ENCODE measurements around the gene ARID3C. TPM values are rescaled to one million over a fixed set of nuclear protein-coding genes. Genes with fewer than 3 reads are reported as not detected.

Gene ARID3C
- total and polyA plus RNA-seq, 8 donors = not detected

DNA sequence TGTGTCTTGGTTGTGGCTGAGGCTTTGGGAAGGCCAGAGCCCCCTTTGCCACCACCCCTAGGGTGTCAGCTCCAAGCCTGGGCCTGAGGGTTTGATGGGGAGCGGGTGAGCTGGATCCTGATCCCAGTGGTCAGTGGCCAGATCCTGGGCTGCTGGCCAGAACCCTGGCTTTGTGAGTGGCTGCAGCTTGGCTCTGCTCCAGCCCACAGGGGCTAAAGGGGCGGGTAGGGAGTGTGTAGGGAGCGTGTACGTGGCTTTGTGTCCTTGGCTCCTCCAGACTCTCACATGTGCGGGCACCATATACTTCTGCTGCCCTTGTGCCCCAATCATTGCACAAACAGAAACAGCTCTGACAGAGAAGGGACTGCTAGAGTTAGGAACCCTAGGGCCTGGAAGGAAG lies 21.9 kb upstream of the ARID3C start:
- peak in 1 of 2 donors; percentile 51 for DNase-seq
- WGBS, 5 donors = 30 to 56% (median 45%) methylated on average over 5 of the region's 5 CpGs

DNA sequence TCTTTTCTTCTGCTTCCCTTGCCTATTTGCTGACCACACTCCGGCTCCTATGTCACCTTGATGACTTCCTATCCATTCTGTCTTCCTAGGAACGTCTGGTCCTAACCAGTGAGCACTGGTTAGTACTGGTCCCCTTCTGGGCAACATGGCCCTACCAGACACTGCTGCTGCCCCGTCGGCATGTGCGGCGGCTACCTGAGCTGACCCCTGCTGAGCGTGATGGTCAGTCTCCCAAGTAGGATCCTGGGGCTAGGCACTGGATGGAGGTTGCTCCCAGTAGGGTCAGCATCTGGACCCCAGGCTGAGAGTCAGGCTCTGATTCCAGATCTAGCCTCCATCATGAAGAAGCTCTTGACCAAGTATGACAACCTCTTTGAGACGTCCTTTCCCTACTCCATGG lies 19.8 kb upstream of the ARID3C start:
- no peak for TF ChIP-seq POLR2AphosphoS5 (IDR thresholded peaks at IDR 0.05)
- TF ChIP-seq, protein P1, sequence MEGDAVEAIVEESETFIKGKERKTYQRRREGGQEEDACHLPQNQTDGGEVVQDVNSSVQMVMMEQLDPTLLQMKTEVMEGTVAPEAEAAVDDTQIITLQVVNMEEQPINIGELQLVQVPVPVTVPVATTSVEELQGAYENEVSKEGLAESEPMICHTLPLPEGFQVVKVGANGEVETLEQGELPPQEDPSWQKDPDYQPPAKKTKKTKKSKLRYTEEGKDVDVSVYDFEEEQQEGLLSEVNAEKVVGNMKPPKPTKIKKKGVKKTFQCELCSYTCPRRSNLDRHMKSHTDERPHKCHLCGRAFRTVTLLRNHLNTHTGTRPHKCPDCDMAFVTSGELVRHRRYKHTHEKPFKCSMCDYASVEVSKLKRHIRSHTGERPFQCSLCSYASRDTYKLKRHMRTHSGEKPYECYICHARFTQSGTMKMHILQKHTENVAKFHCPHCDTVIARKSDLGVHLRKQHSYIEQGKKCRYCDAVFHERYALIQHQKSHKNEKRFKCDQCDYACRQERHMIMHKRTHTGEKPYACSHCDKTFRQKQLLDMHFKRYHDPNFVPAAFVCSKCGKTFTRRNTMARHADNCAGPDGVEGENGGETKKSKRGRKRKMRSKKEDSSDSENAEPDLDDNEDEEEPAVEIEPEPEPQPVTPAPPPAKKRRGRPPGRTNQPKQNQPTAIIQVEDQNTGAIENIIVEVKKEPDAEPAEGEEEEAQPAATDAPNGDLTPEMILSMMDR (IDR thresholded peaks at IDR 0.05) = no peak
- intact Hi-C loops (cut with DNase I; ENCODE audit: low total_unique reads) = no loop called here
- no peaks in the 10 kb centered on the region for H3K27me3 ChIP-seq
- WGBS, 5 donors = 95 to 98% (median 96%) methylated on average over 8 of the region's 8 CpGs
- peaks cover 14 to 25% (median 22%) of the 10 kb centered on the region in 4 donors for H3K36me3 ChIP-seq
- H3K4me3 ChIP-seq = peak overlapping the region in 1 of 4 donors; percentile 77
- no peaks in the 10 kb centered on the region for H3K9me3 ChIP-seq
- peak overlapping the region in 1 of 5 donors; percentile 87 for H3K27ac ChIP-seq
- no peak for DNase-seq
- peaks cover 48 to 64% (median 56%) of the 10 kb centered on the region in 4 donors for H3K4me1 ChIP-seq

More for the DNA sequence above, 21.9 kb upstream of the ARID3C start:
- H3K4me1 ChIP-seq = peaks cover 63 to 86% (median 74%) of the 10 kb centered on the region in 4 donors
- intact Hi-C loops (cut with DNase I; ENCODE audit: low total_unique reads) = no loop called here
- no peaks in the 10 kb centered on the region for H3K9me3 ChIP-seq
- H3K27ac ChIP-seq = peak overlapping the region; percentile 7 to 84 (median 77)
- no peak overlapping the region for H3K4me3 ChIP-seq
- TF ChIP-seq EP300 (IDR thresholded peaks at IDR 0.05) = no peak
- no peak for TF ChIP-seq POLR2A (IDR thresholded peaks at IDR 0.05)
- no peak for TF ChIP-seq POLR2AphosphoS5 (IDR thresholded peaks at IDR 0.05)
- TF ChIP-seq, protein P1 (IDR thresholded peaks at IDR 0.05) = no peak
- no peaks in the 10 kb centered on the region for H3K27me3 ChIP-seq
- peaks cover 14 to 25% (median 22%) of the 10 kb centered on the region in 4 donors for H3K36me3 ChIP-seq

DNA sequence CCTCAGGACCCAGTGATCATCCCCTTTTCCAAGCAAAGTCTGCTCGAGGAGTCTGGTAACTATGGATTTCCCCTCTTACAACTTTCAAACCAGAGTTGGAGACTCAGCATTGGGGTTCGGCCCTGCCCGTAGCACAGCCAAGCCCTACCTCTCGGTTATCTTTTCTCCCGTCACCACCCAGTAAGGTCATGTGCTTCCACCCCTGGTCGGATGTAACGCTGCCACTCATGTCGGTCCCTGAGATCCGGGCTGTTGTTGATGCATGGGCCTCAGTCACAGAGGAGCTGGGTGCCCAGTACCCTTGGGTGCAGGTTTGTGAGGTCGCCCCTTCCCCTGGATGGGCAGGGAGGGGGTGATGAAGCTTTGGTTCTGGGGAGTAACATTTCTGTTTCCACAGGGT lies 18.8 kb upstream of the ARID3C start:
- Histone ChIP-seq H3K9me3 (no peaks in the 10 kb centered on the region), H3K4me1 (peaks cover 37 to 54% (median 46%) of the 10 kb centered on the region in 4 donors), H3K36me3 (peaks cover 14 to 25% (median 22%) of the 10 kb centered on the region in 4 donors), H3K27me3 (no peaks in the 10 kb centered on the region), H3K4me3 (peak overlapping the region; percentile 63 to 77 (median 66)), H3K27ac (peak overlapping the region in 4 of 5 donors; percentile 79 to 91 (median 86))
- intact Hi-C loops (cut with DNase I; ENCODE audit: low total_unique reads) = no loop called here
- WGBS, 5 donors = 34 to 40% (median 37%) methylated on average over 7 to 10 of the region's 10 CpGs
- TF ChIP-seq EP300 (IDR thresholded peaks at IDR 0.05) (no peak), POLR2A (IDR thresholded peaks at IDR 0.05) (no peak), POLR2AphosphoS5 (IDR thresholded peaks at IDR 0.05) (no peak)
- TF ChIP-seq, protein P1 (IDR thresholded peaks at IDR 0.05) = no peak
- DNase-seq = peak in 1 of 2 donors; percentile 41

DNA sequence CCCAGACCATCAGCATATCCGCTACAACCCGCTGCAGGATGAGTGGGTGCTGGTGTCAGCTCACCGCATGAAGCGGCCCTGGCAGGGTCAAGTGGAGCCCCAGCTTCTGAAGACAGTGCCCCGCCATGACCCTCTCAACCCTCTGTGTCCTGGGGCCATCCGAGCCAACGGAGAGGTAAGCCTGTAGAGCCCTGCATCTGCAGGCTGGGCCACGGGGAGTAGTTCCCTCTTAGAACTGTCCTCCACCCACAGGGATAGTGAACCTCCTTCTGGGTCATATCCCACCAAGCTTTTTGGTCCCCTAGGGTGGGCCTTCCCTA lies 18.2 kb upstream of the ARID3C start:
- peaks cover 14 to 25% (median 22%) of the 10 kb centered on the region in 4 donors for H3K36me3 ChIP-seq
- WGBS, 5 donors = 0 to 4% (median 1%) methylated on average over 1 to 8 of the region's 8 CpGs
- H3K27me3 ChIP-seq = no peaks in the 10 kb centered on the region
- peak overlapping the region; percentile 79 to 91 (median 84) for H3K27ac ChIP-seq
- TF ChIP-seq, protein P1 (IDR thresholded peaks at IDR 0.05) = no peak
- TF ChIP-seq EP300 (IDR thresholded peaks at IDR 0.05) (no peak), POLR2A (IDR thresholded peaks at IDR 0.05) (no peak), POLR2AphosphoS5 (IDR thresholded peaks at IDR 0.05) (no peak)
- H3K9me3 ChIP-seq = no peaks in the 10 kb centered on the region
- H3K4me3 ChIP-seq = peak overlapping the region; percentile 63 to 77 (median 66)
- DNase-seq = no peak
- H3K4me1 ChIP-seq = peaks cover 31 to 48% (median 39%) of the 10 kb centered on the region in 4 donors
- intact Hi-C loops (cut with DNase I; ENCODE audit: low total_unique reads) = no loop called here
